AG08396 (cell line): ENCODE measurements around the gene ABCC3.

Experiments used
- DNase-seq: peaks from one replicate; pipeline ENCODE4 v3.0.0; 2012; ENCODE audit warnings: low spot score, mixed read lengths

The ABCC3 gene

DNA sequence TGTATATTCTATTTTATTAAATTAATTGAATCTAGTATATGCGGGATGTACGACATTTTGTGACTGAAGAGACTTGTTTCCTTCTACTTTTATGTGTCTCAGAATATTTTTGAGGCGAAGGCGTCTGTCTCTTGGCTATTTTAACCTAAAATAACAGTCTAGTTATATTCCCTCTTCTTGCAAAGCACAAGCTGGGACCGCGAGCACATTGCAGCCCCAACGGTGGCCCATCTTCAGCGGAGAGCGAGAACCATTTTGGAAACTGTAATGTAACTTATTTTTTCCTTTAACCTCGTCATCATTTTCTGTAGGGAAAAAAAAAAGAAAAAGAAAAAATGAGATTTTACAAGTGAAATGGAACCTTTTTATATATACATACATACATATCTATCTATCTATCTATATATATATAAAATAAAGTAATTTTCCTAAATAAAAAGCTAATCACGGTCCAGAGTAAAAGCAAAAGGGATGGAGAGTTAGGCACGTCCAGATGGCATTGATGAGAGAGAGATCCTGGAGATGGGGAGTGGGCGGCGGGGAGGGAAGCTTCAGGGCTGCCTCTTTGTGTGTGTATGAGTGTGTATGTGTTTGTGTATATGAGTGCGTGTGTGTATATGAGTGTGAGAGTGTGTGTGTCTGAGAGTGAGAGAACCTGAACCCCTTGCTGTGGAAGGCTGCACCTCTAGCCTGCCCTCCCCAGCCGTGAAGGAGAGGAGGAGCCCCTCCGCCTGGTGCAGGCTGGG lies 7.5 kb upstream of the ABCC3 start:
- DNase-seq = no peak

DNA sequence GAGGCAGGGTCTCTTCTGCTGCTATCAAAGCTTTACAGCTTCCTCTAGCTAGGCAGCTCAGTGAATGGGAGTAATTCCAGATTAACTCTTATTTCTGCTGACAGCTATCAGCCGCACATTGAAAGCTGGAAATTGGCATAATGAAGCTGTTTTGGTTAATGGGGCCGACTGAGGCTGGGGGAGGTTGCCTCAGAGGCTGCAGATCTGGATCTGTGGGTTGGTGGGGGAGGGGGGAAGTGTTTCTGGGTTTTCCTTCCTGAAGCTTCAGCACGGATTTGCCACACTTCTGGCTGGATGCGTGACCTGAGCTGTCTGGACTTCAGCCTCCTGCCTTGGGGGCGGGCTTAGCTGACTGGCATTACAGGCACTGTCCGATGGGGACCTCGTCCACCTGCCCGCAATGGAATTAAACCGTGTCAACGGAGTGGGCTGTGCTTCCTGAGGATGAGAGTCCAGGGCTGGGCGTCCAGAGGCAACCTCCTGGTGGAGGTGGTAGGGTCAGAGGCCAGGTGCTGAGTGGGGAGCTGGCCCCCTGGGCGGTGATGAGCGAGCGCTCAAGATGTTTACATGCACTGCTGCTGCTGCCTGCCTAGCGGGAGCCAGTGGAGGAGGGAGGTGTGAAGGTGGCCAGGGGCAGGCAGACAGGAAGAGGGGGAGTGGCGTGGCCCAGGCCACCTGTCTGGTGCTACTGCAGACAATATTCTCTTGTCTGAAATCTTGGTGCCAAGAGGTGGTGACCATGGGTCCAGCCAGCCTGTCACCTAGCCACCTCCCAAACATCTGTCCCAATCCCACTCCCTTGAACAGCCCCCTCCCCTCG lies 6.7 kb upstream of the ABCC3 start:
- no peak for DNase-seq

DNA sequence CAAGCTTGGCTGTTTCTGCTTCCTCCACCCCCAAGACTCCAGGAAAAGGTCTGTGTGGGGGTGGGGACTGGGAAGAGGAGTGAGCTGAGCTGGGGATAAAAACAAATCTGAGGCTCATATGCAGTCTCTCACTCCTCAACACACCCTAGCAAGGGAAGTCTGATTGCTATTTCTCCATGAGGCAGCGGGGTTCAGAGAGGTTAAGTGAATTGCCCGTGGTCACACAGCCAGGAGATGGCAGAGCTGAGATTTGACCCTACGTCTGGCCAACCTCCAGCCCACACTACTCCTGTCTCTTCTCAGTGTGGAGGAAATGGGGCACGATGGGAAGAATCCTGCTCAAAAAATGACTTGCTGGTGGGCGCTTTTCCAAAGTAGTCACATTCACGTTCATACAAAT lies 4.8 kb upstream of the ABCC3 start:
- DNase-seq = no peak

DNA sequence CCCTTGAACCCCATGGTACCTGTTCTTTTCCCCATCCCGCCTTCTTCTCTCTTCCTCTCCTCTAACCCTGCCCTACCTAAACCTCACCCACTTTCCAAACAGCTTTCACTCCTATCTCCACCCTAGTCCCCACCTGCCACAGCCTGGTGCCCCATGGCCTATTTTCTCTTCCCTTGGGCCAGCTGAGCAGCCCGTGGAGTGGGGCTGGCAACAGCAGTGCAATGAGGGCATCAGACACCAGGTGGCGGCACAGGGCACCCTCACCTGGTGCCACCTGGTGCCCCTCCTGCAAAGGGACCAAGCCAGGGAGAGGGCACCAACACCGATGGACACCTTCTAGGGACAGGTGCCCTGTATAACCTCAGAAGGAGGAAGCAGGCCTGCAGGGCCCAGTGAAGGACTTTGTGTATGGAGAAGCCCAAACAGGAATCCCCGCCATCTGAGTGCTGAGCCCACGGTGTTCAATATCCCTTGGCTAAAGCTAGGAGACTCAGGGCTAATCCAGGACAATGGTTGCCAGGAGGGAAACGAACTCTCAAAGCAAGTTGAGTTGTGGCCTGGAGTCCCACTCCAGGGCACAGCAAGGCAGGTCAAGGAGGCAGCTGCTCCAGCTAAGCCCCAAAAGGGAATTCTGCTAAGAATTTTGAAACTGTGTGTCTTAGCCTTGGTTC lies 4.0 kb upstream of the ABCC3 start:
- DNase-seq = peak; percentile 69

DNA sequence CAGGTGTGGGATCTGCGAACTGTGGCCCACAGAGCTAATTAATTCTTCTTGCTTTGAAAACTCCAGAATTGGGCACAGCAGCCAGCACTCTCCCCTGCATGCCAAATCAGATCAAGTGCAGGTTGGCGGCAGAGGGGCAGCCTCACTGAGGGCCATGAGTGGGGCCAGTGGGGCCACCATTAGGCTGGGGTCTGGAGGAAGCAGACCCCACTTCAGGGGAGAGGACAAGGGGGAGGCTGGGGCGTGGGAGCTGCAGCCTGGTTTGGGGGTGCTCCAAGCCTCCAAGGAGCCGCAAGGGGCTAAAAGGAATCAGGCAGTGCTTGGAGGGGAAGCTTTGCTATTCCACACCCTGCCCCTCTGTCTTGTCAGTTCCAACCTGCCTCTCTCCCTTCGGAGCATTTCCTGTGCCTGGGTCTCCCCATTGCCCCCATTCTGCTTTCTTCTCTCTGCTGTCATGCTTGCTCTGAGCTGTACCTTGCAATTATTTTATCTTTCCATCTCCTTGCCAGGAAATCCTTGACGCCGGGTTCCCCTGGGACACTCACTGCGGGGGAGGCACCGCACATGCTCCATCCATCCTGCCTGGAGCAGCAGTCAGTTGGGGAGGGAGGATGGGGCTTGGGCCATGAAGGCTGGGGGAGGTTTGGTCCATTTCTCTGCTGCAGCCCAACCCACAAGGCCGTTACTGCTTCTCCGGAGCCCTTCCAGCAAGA lies 3.3 kb upstream of the ABCC3 start:
- DNase-seq = no peak

DNA sequence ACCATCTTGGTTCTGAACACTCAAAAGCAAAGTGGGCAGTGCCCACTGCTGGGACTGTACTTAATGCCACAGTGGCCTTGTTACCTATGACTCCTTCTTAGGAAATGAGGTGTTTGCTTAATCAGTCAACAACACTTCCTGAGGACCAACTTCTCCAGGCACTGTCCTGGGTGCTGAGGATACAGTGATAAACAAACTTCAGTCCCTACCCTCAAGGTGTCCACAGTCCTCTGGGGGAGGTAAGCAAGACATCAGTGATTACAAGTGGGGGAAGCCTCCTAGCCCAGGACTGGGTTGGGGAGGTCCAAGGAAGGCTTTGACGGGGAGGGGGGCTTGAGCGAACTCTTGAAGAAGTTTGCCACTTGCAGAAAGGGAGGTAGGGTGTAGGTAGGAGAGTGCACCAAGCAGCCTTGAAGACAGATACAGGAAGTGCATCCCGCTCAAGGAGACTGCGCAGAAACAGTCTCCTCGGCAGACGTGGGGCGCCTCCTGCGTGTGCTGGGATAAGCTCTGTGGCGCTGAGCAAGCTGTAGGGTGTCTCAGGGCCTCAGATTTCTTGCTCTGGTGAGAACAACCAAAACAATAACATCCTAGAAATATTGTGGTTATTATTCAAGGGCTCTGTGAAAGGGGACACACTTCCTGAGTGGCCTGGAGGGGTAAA lies 2.6 kb upstream of the ABCC3 start:
- no peak for DNase-seq

DNA sequence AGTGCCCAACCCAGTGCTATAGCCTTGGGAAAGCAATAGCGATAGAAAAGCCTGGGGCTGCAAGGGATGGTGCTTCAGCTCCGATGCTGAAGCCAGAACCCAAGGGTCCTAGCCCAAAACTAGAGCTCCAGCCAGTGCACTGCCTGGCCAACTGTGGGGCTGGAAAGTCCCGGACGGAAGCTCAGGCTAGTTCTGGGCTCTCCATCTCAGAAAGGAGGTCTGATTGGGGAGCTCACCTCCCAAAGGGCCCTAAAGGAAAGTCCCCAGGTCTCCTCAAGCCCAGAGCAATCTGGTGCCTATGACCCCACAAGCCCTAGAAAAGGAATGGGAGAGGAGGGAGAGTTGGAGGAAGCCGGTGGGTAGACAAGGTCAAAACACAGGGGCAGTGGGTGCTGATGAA lies 2.0 kb upstream of the ABCC3 start:
- DNase-seq = no peak

DNA sequence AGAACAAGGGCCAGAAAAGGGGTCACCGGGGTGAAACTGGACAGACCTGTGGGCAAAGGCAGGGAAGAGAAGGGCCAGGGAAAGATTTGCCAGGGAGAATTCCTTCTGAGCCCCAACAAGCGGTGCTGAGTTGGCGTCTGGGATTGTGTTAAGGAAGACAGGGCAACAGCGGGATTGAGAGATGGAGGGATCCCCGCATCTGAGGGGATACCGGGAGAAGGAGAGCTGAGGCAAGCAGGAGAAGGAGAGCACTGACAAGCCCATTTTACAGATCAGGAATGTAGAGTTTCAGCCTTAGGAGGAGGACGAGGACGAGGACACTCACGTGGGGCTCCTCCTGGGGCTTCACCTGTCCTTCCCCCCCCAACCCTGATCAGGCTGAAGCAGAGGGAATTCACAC lies 998 bp upstream of the ABCC3 start:
- DNase-seq = no peak

DNA sequence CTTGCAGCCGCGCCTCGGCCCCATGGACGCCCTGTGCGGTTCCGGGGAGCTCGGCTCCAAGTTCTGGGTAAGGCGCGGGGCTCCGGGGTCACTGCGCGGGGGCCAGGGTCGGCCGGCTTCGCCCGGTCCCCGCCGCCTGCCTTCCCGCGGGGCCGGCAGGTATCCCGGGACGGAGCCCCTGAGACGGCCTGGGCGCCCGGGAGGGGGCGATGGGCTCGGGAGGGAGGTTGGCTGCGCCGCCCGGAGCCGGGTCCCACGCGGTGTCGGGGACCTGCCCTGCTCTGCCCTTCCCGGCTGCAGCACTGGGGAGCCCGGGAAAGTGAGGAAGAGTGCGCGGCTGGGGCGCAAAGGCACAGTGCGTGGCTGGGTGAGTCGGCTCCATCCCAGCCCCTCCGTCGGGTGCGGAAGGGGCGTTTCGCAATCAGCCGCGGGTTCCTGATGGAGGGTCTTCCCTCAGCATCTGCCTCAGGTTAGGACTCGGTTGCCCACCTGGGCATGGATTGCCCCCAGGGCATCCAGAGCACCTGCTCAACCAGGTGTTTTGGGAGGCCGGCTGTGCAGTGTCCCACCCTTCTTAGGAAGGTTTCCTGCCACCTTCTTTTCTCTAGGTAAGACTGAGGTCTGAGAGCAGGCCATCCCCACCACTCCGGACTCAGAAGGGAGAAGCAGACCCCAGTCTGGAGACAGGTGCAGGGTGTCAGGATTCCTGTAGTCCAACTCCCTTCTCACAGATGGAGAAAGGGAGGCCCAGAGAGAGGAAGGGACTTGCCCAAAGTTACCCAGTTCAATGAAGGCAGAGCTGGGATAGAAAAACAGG lies 442 bp downstream of the ABCC3 start:
- DNase-seq = peak; percentile 54

DNA sequence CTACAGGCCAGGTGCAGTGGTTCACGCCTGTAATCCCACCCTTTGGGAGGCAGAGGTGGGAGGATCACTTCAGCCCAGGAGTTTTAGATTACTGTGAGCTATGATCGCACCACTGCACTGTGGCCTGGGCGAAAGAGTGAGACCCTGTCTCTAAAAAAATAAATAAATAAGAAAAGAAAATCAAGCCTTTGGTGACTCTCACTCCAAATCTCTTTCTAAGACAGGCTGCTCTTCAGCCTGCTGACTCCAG lies 976 bp downstream of the ABCC3 start:
- DNase-seq = no peak

DNA sequence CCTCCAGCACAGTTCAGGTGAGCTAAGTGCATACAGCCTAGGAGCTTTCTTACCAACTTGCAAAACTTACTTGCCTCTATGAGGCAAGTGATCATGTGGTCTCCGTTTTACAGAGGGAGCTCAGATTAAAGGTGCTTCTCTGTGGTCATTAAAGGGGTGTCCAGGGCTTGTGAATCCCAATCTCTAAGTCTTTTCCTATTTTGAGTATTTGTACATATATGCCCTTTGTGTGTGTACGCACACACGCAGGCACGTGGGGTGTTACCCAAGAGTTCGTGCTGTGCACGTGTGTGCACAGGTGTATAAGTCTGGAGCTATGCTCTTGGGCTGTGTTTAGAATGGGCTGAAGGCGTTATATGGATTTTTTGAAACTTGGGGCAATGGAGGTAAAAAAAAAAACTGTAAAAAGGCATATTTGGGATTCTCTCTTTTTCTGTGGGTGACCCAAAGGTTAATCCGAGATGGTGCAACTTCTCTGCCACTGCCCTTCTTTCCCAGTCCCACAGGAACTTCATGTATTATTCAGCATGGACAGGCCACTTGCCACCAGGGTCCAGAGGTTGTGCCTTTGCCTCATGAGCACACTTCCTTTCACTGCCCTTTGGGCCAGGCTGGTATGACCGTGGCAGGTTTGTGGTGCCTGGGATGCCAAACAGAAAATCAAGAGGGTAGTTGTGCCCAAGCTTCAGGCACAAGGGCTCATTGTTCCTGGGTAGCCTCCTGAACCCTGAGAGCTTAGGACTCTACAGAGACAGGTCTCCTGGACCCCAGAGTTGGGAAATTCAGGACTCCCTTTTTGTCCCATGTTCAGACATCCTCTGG lies 1.5 kb downstream of the ABCC3 start:
- no peak for DNase-seq

DNA sequence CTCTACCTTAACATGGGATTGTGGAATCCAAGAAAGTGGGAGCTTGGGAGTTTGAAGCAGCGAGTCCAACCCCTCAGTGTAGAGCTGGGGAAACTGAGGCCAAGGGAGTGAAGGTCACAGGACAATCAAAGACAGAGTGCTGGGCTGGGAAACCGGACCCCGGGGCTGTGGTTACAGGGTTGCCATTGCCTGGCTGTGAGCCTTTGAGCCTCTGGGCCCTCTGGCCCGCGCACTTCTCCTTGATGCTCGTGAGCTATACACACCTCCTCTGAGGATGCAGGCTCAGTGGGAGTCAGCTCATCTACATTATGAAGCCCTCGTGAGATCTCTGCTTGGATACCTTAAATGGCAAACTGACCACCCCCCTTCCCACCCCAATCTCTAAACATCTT lies 2.1 kb downstream of the ABCC3 start:
- DNase-seq = no peak

DNA sequence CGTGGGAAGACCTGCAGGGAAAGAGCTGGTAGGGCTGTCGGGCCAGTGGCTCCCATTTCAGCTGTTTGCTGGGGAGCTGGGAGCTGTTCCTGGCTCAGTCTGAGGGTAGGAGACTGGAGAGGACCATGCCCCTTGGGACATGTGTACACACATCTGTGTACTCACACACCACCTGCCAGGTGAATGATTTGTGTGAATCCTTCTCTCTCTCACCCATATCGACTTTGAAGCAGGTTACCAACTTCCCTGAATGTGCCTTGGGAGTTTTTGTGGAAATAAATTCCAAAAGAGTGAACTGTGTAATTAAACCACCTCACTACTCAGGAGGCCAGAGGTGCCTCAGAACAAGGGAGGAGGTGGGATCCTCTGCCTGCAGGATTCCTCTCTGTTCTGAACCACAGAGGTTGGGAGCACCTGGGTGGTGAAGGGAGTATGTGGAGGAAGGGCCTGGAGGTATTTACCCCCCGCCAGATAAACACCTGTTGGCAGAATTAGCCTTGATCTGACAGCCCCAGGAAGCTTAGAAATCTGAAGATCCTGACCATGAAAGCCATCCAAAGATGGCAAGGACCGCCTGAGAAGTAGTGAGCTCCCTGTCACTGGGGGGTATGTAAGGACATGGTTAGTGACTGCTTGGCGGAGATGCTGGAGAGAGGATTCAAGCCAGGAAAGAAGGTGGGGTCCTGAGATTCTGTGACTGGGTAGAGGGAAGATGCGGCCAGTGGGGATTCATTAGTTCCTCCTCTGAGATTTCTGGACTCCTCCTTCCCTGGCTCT lies 3.3 kb downstream of the ABCC3 start:
- DNase-seq = no peak

DNA sequence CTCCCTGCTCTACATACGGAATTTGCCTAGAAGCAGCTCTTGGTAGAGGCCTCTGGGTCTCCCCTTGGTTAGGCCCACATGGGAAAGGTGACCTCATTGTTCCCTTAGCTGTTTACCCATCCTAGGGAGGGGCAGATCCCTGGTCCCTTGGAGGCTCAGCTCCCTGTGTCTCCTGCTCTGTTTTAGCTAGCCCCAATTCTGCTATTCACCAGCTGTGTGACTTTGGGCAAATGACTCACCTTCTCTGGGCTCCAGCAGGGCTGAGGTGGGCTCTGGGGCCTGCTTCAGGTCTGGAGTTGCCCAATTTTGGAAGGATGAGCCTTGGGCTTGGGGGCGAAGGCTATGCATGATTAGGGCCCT lies 3.9 kb downstream of the ABCC3 start:
- DNase-seq = no peak

DNA sequence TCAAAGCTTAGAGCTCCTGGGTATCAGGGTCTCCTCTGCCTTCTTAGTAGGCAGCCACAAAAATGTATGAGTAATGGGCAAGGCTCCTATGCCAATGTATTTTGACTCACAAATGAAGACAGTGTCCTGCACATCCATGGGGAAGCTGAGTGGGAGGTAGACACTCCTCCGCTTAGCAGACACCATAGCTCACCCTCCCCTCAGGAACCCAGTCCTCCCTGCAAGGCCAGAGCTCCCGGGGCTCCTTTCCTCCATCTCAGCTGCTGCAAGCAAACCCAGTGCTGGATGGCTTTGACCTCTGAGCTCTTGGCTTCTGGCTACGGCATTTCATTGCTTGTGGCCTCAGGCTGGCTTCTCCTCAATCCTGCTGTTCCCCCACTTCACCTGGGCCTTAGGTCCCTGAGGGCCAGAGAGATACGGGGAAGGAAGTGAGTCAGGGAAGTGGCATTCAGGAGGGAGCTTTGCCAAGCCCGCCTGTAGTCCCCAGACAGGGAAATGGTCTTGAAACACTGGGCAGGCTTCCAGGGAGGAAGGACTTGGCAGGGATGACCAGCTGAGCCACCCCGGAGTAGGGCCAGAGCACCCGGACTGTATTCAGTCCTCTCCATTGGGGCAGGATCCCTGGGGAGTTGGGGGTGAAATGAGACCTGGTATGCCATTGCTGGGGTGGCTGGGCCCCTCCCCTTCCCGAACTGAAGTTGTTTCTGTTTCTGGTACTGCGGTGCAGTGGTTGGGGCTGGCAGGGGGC lies 4.5 kb downstream of the ABCC3 start:
- DNase-seq = peak; percentile 91

DNA sequence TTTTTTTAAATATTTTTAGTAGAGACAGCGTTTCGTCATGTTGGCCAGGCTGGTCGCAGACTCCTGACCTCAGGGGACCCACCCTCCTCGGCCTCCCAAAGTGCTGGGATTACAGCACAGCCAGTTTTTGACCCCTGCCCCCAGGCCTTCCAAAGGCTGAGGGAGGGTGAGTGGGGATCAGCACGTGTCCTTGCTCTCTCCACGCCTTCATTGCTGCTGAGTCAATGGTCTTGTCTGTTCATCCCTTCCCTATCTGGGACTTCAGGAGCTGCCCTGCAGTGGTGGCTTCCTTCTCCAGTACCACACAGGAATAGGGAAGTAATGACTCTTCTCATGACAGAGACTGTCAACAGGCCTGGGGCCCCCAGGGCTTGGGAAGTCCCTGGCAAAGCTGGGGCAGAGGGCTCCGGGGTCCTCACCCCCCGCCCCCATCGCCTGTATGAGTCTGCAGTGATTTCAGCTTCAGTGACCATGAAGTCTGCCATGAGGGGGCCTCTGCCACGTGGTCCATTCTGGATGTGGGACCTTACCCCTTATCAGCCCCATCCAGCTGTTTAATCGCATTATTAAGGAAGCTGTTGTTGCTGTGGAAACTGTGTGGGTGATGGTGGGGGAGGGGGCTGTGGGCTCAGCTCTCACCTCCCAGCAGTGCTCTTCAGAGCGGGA lies 6.1 kb downstream of the ABCC3 start:
- DNase-seq = no peak

DNA sequence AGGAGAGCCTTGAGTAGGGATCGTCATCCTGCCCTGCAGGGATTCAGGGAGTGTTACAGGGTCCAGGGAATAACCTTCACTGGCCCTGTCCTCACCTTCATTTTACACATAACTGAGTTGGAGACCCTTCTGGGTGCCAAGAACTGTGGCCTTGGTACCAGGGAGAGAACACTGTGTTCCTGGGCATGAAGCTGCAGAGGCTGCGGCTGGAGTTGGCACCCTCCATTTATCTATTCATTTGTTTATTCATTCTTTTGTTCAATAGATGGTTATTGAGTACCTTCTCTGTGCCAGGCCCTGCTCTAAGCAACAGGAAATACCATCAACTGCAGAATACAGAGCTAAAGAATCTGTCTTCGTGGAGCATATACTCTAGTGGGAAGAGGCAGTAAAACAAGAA lies 6.7 kb downstream of the ABCC3 start:
- no peak for DNase-seq

DNA sequence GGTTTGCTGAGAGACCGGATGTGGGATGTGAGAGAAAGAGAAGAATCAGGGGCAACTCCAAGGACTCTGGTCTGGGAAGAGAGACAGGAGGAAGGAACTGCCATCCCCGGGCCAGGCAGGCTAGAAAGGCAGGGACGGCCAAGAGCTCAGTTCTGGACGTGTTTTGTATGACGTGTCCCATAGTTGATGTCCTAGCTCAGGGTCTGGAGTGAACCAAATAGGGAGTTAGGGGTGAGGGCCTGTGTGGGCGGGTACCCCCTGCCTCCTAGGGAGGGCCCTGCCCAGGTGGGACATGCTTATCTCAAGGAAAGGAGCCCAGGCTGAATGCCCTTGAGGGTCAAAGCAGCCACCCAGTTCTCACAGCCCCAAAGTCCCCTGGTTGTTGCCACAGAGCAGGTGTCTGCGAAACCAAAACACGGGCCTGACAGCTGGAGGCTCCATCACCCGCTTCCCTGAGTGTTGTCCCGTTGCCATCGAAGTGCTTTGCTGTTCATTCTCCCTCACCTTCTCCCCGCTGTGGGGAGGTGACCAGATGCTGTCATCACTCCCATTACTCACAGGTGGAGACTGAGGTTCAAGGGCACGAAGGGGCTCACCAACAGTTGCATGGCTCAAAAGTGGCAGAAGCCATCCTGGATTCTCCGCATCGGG lies 7.5 kb downstream of the ABCC3 start:
- DNase-seq = no peak
